C4-2B (cell line): Measurements from ENCODE around the gene HDC.

ENCODE experiments used
- H3K27ac ChIP-seq: fragments of 450-650 bp; 2 replicates; pipeline ENCODE4 v1.5.1; 2017
- ZFX ChIP-seq: fragments of 450-650 bp; IDR thresholded peaks from 2 replicates; pipeline ENCODE4 v1.6.1; 2017
- TF ChIP-seq, protein P1 (sequence below): fragments of 450-650 bp; conservative IDR thresholded peaks from 2 replicates; pipeline ENCODE4 v1.5.1; 2017; ENCODE audit warnings: mild to moderate bottlenecking

The HDC gene

GRCh38 chr15:50210462-50211157 is 54.9 kb downstream of the HDC start:
- TF ChIP-seq ZFX: no peak
- TF ChIP-seq, protein P1, sequence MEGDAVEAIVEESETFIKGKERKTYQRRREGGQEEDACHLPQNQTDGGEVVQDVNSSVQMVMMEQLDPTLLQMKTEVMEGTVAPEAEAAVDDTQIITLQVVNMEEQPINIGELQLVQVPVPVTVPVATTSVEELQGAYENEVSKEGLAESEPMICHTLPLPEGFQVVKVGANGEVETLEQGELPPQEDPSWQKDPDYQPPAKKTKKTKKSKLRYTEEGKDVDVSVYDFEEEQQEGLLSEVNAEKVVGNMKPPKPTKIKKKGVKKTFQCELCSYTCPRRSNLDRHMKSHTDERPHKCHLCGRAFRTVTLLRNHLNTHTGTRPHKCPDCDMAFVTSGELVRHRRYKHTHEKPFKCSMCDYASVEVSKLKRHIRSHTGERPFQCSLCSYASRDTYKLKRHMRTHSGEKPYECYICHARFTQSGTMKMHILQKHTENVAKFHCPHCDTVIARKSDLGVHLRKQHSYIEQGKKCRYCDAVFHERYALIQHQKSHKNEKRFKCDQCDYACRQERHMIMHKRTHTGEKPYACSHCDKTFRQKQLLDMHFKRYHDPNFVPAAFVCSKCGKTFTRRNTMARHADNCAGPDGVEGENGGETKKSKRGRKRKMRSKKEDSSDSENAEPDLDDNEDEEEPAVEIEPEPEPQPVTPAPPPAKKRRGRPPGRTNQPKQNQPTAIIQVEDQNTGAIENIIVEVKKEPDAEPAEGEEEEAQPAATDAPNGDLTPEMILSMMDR: no peak
- H3K27ac ChIP-seq: peak overlapping the region; percentile 3

DNA sequence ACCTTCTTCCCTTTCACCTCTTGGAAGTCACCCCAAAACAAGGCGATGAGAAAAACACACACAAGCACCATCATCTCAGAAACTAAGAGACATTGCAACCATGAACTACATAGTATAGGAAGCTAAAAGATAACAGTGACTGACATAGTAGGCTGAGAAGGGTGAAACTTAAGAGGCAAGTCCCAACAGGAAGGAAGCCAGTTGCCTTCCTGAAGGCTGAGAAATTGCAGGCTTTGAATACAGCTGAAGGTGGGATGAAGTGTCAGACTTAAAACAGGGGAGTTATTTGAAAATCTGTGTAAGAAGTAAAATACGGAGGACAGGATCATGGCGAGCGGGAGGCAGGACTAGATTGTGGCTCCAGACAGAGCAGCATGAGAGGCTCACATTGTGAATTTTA is 55.7 kb downstream of the HDC start:
- no peak for TF ChIP-seq ZFX
- TF ChIP-seq, protein P1: no peak
- no peak overlapping the region for H3K27ac ChIP-seq

GRCh38 chr15:50206020-50206419 is 59.5 kb downstream of the HDC start:
- H3K27ac ChIP-seq: no peak overlapping the region
- TF ChIP-seq ZFX: no peak
- TF ChIP-seq, protein P1: no peak

GRCh38 chr15:50202003-50202402 is 63.5 kb downstream of the HDC start:
- no peak overlapping the region for H3K27ac ChIP-seq
- TF ChIP-seq, protein P1: no peak
- TF ChIP-seq ZFX: no peak

- no peak overlapping the region for H3K27ac ChIP-seq
- TF ChIP-seq ZFX: no peak
- TF ChIP-seq, protein P1: no peak
Observed at GRCh38 chr15:50192926-50193620, 72.5 kb downstream of the HDC start.

DNA sequence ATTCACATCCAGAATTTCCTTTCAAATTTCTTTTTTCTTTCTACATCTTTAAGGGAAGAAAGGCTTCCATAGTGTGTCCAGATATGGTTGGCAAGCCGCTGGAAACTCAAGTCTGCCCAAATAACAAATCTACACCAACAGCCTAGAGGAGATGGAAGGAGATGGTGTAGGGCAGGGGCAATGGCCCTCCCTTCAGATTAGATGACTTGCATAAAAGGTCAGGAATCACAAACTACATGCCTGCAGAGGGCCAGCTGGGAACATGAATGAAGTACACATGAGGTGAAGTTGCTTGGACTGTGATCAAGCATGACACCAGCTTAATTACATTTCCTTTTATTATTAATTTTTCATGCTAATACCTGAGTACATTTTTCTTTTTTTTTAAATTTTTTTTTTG is 73.4 kb downstream of the HDC start:
- H3K27ac ChIP-seq: no peak overlapping the region
- TF ChIP-seq ZFX: no peak
- TF ChIP-seq, protein P1: no peak
